ENCODE measurements around the gene KLHL41. TPM values are rescaled to one million over a fixed set of nuclear protein-coding genes. Genes with fewer than 3 reads are reported as not detected.

Gene KLHL41
- total and polyA plus RNA-seq, 2 of the 13 experiments (the other 11 are each of a cell fraction or from before 2014, with no cell fraction given), result 0.07 to 0.31 TPM

- no peak for TF ChIP-seq CREB1 (IDR thresholded peaks at IDR 0.05)
- TF ChIP-seq CREB1 (CRISPR knock-in tag; IDR thresholded peaks at IDR 0.05), result peak; percentile 80; the same call in 1 of the 2 replicates
- 0 out of 2 replicates have a peak, but pooled peaks have one; percentile 2 for TF ChIP-seq TBX2 (CRISPR knock-in tag; IDR thresholded peaks at IDR 0.05; ENCODE audit: borderline replicate concordance)
- TF ChIP-seq NR2C2 (CRISPR knock-in tag; IDR thresholded peaks at IDR 0.05; ENCODE audit: borderline replicate concordance), result no peak; the same call in 1 of the 2 replicates
- TF ChIP-seq ZNF878 (CRISPR knock-in tag; IDR thresholded peaks at IDR 0.05), result no peak
- TF ChIP-seq ZNF503 (CRISPR knock-in tag; IDR thresholded peaks at IDR 0.05), result no peak
- TF ChIP-seq RARA (CRISPR knock-in tag; IDR thresholded peaks at IDR 0.05), result no peak
- no peak for TF ChIP-seq ZGPAT (CRISPR knock-in tag; IDR thresholded peaks at IDR 0.05)
- peak; percentile 4; the same call in 1 of the 2 replicates for TF ChIP-seq ZNF607 (CRISPR knock-in tag; IDR thresholded peaks at IDR 0.05; ENCODE audit: borderline replicate concordance)
- TF ChIP-seq ZNF292 (CRISPR knock-in tag; IDR thresholded peaks at IDR 0.05; ENCODE audit: borderline replicate concordance, low read depth), result 0 out of 2 replicates have a peak, but pooled peaks have one; percentile 2
- TF ChIP-seq ZFP37 (CRISPR knock-in tag; IDR thresholded peaks at IDR 0.05; ENCODE audit: borderline replicate concordance), result no peak
- 0 out of 2 replicates have a peak, but pooled peaks have one; percentile 9 for TF ChIP-seq FOXJ3 (CRISPR knock-in tag; IDR thresholded peaks at IDR 0.05; ENCODE audit: borderline replicate concordance)
- TF ChIP-seq U2AF2 (IDR thresholded peaks at IDR 0.05; ENCODE audit: low read depth, low read length), result no peak
- TF ChIP-seq ZNF18 (CRISPR knock-in tag; IDR thresholded peaks at IDR 0.05; ENCODE audit: insufficient replicate concordance), result no peak
- 0 out of 2 replicates have a peak, but pooled peaks have one; percentile 11 for TF ChIP-seq ARNT2 (CRISPR knock-in tag; IDR thresholded peaks at IDR 0.05; ENCODE audit: low read depth)
- no peak for TF ChIP-seq ISX (CRISPR knock-in tag; conservative IDR thresholded peaks at IDR 0.05)
- no peak for TF ChIP-seq ZSCAN30 (CRISPR knock-in tag; IDR thresholded peaks at IDR 0.05)
- TF ChIP-seq NFIC (IDR thresholded peaks at IDR 0.05; ENCODE audit: low read length), result 0 out of 2 replicates have a peak, but pooled peaks have one; percentile 10
- TF ChIP-seq POGK (CRISPR knock-in tag; conservative IDR thresholded peaks at IDR 0.05), result no peak; the same call in 1 of the 2 replicates
- TF ChIP-seq NFKBIZ (CRISPR knock-in tag; IDR thresholded peaks at IDR 0.05), result no peak
- TF ChIP-seq RBFOX2 (IDR thresholded peaks at IDR 0.05; ENCODE audit: low read depth, low read length), result no peak
- TF ChIP-seq RELA (CRISPR knock-in tag; IDR thresholded peaks at IDR 0.05), result no peak
- no peak for TF ChIP-seq SAP130 (CRISPR knock-in tag; IDR thresholded peaks at IDR 0.05; ENCODE audit: low read depth)
These were observed 64.4 kb downstream of the KLHL41 start (continued) for GRCh38 chr2:169573974-169574299.

All from HepG2 (cell line).